Muscle layer of colon (tissue), 2 donors: ENCODE results near the gene MZF1.
A peak's percentile ranks its signal among the peaks of the same experiment; 100 is the strongest.
"Not testable (repeated sequence)": the region's sequence is repeated elsewhere in the genome, so short reads cannot be mapped to it uniquely, and the experiment has no call there.

Experiments used
- H3K27ac ChIP-seq: one replicate; pipeline ENCODE4 v1.7.0; 2013; ENCODE audit warnings: low read depth, mild to moderate bottlenecking, low read length, moderate library complexity
- H3K27me3 ChIP-seq, 2 donors: one replicate each; pipeline ENCODE4 v1.7.0; 2013; ENCODE audit warnings: low read length in 2 of 2, mild to moderate bottlenecking in 2 of 2; ENCODE audit not compliant: insufficient read depth in 2 of 2, control insufficient read depth in 1 of 2
- H3K36me3 ChIP-seq: one replicate; pipeline ENCODE4 v1.7.0; 2013; ENCODE audit warnings: mild to moderate bottlenecking, low read length; ENCODE audit not compliant: insufficient read depth
- H3K4me1 ChIP-seq: one replicate; pipeline ENCODE4 v1.7.0; 2013; ENCODE audit warnings: mild to moderate bottlenecking, low read length; ENCODE audit not compliant: insufficient read depth
- H3K4me3 ChIP-seq, 2 donors: one replicate each; pipeline ENCODE4 v1.7.0; 2013; ENCODE audit warnings: low read length in 2 of 2, low read depth in 1 of 2, mild to moderate bottlenecking in 1 of 2, moderate library complexity in 1 of 2
- H3K9ac ChIP-seq: one replicate; pipeline ENCODE4 v1.7.0; 2013; ENCODE audit warnings: low read length
- H3K9me3 ChIP-seq: one replicate; pipeline ENCODE4 v1.7.0; 2013; ENCODE audit warnings: mild to moderate bottlenecking, low read length
- donor health status: abdominal sarcoma.
- donor health status: Adenocarcinoma of cecum.

The MZF1 gene

GRCh38 chr19:58572818-58573657 lies at the start of gene MZF1:
Gene MZF1 (minus strand): TSS chr19:58573335. CDS start chr19:58571389, 1,946 bp downstream.
- peak within 1 kb of the TSS; percentile 64 to 69 for H3K4me3 ChIP-seq
- peak within 1 kb of the TSS; percentile 79 for H3K27ac ChIP-seq
- H3K9me3 ChIP-seq = no peaks in the 10 kb centered on the region
- peaks cover 19% of the 10 kb centered on the region for H3K4me1 ChIP-seq
- H3K9ac ChIP-seq = peak within 1 kb of the TSS; percentile 62
- no peaks in the 10 kb centered on the region for H3K27me3 ChIP-seq
- peaks cover 30% of the 10 kb centered on the region for H3K36me3 ChIP-seq

DNA sequence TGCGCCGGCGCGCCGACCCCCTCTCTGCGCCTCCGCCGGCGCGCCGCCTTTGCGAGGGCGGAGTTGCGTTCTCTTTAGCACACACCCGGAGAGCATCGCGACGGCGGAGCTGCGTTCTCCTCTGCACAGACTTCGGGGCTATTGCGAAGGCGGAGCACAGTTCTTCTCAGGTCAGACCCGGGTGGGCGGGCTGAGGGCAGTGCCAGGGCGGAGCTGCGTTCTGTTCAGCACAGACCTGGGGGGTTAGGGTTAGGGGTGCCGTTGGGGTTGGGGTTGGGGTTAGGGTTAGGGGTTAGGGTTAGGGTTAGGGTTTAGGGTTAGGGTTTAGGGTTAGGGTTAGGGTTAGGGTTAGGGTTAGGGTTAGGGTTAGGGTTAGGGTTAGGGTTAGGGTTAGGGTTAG lies 34.1 kb upstream of the MZF1 start:
- not testable (repeated sequence) for H3K9ac ChIP-seq, H3K27me3 ChIP-seq, H3K27ac ChIP-seq, H3K4me1 ChIP-seq, H3K36me3 ChIP-seq, H3K4me3 ChIP-seq, H3K9me3 ChIP-seq

DNA sequence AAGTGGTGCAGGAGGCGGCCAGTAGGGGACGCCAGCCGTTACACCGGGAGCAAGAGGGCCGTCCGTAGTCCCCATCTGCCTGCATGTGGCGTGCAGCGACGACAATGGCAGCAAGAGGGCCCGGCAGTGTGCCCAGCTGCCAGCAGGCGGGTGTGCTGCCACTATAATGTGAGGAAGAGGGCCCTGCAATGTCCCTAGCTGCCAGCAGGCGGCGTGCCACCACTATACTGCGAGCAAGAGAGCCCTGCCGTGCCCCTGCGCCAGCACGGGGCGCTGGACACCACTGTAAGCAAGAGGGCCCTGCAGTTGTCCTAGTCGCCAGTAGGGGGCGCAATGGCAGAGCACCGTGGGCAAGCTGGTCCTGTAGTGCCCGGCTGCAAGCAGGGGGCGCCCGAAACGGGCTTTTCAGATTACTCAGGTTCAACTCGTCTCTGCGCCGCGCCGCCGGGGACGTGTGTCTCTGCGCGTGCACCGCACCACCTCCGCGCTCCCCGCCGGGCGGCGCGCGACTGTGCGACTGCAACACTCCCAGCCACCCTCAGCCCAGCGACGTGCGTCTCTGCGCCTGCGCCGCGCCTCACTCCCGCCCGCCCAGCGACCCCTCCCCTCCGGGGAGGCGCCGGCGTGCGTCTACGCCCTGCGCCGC lies 33.2 kb upstream of the MZF1 start:
- not testable (repeated sequence) for H3K4me1 ChIP-seq, H3K4me3 ChIP-seq, H3K27ac ChIP-seq, H3K9me3 ChIP-seq, H3K9ac ChIP-seq, H3K36me3 ChIP-seq, H3K27me3 ChIP-seq

DNA sequence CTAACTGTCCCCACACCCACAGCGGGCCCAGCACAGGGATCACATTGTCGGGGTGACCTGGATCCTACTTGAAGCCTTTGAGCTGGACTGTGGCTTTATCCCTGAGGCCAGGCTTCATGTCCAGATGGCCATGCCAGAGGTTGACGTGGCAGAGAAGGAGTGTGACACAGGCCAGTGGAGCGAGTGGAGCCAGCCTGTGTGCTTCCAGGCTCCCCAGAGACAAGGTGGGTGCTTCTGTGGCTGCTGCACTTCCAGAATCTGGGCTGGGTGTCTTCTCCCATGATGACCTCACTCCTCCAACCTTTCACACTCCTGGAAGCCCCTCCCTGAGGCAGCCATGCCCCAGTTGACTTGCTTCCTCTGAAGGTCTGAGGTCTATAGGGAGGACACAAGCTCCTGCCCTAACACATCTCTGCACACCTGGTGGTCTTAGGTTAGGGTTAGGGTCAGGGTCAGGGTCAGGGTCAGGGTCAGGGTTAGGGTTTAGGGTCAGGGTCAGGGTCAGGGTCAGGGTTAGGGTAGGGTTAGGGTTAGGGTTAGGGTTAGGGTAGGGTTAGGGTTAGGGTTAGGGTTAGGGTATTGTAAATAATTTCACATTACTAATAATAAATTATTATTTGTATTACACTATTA lies 13.1 kb upstream of the MZF1 start:
- no peak overlapping the region for H3K27ac ChIP-seq
- H3K4me1 ChIP-seq = peaks cover 7% of the 10 kb centered on the region
- H3K36me3 ChIP-seq = peaks cover 22% of the 10 kb centered on the region
- H3K4me3 ChIP-seq = no peak overlapping the region
- no peak overlapping the region for H3K9ac ChIP-seq
- H3K27me3 ChIP-seq = no peaks in the 10 kb centered on the region
- H3K9me3 ChIP-seq = no peaks in the 10 kb centered on the region

DNA sequence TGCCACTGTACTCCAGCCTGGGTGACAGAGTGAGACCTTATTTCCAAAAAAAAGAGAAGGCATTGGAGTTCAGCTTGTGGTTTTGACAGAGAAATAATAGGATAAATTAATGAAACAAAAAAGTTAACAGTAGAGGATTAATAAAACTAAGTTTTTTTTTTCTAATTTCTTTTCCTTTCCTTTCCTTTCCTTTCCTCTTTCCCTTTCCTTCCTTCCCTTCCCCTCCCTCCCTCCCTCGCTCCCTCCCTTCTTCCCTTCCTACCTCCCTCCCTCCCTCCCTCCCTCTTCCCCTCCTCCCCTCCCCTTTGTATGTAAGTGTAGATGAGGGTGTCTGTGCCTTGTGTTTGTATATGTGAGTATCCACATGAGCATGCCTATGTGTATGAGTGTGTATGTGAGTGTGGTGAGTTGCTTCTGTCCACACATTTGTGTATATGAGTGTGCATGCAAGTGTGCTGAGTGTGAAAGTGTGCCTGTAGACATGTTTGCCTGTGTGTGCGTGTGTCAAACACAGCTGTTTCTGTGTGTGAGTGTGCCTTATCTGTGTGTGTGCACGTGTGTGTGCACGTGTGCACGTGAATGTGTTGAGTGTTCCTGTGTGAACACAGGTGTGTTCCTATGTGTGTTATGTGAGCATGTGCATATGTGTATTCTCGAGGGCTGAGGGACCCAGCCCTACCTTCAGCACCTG lies 12.5 kb upstream of the MZF1 start:
- H3K27ac ChIP-seq = no peak overlapping the region
- peaks cover 13% of the 10 kb centered on the region for H3K4me1 ChIP-seq
- H3K36me3 ChIP-seq = peaks cover 22% of the 10 kb centered on the region
- no peak overlapping the region for H3K9ac ChIP-seq
- no peaks in the 10 kb centered on the region for H3K9me3 ChIP-seq
- H3K4me3 ChIP-seq = no peak overlapping the region
- no peaks in the 10 kb centered on the region for H3K27me3 ChIP-seq

DNA sequence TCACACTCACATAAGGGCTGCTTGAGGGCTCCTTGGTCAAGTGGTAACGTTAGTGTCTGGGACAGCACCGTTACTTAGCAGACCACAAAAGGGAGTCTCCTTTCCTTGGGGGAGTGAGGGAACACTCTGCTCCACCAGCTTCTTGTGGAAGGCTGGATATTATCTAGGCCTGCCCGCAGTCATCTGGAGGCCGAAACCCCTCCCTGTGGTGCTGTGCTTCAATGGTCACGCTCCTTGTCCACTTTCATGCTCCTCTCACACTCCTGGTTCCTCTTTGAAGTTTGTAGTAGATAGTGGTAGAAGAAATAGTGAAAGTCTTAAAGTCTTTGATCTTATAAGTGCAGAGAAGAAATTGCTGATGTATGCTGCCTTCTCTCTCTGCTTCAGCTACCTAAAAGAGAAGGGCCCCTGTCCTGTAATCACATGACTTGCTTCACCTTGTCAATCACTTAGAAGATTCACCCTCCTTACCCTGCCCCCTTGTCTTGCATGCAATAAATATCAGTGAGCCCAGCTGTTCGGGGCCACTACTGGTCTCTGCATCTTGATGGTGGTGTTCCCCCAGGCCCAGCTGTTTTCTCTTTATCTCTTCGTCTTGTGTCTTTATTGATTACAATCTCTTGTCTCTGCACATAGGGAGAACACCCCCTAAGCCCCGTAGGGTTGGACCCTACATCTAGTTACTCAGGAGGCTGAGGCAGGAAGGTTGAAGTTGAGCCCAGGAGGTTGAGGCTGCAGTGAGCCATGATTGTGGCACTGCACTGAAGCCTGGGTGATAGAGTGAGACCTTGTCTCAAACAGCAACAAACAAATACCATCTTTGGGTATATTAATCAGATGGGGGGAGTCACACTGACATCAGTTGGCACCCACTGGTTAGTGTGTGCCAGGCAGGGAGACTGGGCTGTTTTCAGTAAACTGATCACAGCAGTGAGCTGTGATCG lies 11.6 kb upstream of the MZF1 start:
- H3K4me3 ChIP-seq = no peak overlapping the region
- no peaks in the 10 kb centered on the region for H3K27me3 ChIP-seq
- peaks cover 22% of the 10 kb centered on the region for H3K36me3 ChIP-seq
- no peak overlapping the region for H3K9ac ChIP-seq
- H3K27ac ChIP-seq = no peak overlapping the region
- H3K9me3 ChIP-seq = no peaks in the 10 kb centered on the region
- peaks cover 13% of the 10 kb centered on the region for H3K4me1 ChIP-seq

- H3K4me1 ChIP-seq = peaks cover 13% of the 10 kb centered on the region
- no peaks in the 10 kb centered on the region for H3K27me3 ChIP-seq
- H3K9me3 ChIP-seq = no peaks in the 10 kb centered on the region
- no peak overlapping the region for H3K4me3 ChIP-seq
- no peak overlapping the region for H3K9ac ChIP-seq
- H3K27ac ChIP-seq = no peak overlapping the region
- peaks cover 22% of the 10 kb centered on the region for H3K36me3 ChIP-seq
These were observed 9.8 kb upstream of the MZF1 start for GRCh38 chr19:58582985-58583384.

GRCh38 chr19:58581227-58582141 lies 8.3 kb upstream of the MZF1 start:
- peaks cover 22% of the 10 kb centered on the region for H3K36me3 ChIP-seq
- peaks cover 13% of the 10 kb centered on the region for H3K4me1 ChIP-seq
- peak overlapping the region; percentile 78 for H3K27ac ChIP-seq
- H3K9me3 ChIP-seq = no peaks in the 10 kb centered on the region
- H3K9ac ChIP-seq = peak overlapping the region; percentile 21
- H3K4me3 ChIP-seq = peak overlapping the region in 1 of 2 donors; percentile 37
- no peaks in the 10 kb centered on the region for H3K27me3 ChIP-seq

GRCh38 chr19:58579473-58580142 lies 6.5 kb upstream of the MZF1 start:
- H3K9me3 ChIP-seq = no peaks in the 10 kb centered on the region
- H3K36me3 ChIP-seq = peaks cover 22% of the 10 kb centered on the region

More at GRCh38 chr19:58579473-58580142, 6.5 kb upstream of the MZF1 start:
- Histone ChIP-seq H3K27me3 (no peaks in the 10 kb centered on the region), H3K4me1 (peaks cover 13% of the 10 kb centered on the region), H3K4me3 (no peak overlapping the region), H3K9ac (no peak overlapping the region), H3K27ac (no peak overlapping the region)
